PFSK-1 (cell line): Measurements from ENCODE around the gene BABAM2.

ENCODE experiments used
- FOXP2 ChIP-seq: optimal IDR thresholded peaks from 2 replicates; pipeline ENCODE3; 2011; ENCODE audit warnings: borderline replicate concordance, control low read depth, inconsistent platforms; ENCODE audit not compliant: insufficient read depth; ENCODE audit errors: extremely low read length, extremely low read depth
- POLR2AphosphoS5 ChIP-seq: IDR thresholded peaks from 2 replicates; pipeline ENCODE4 v1.6.1; 2012; ENCODE audit warnings: low read depth, mild to moderate bottlenecking, control low read depth, low read length, moderate library complexity
- REST ChIP-seq, 2 experiments: IDR thresholded peaks; 2 replicates each; pipeline versions ENCODE4 v1.6.1 to v1.8.0; 2011 to 2012; ENCODE audit warnings: low read depth in 2 of 2, low read length in 2 of 2, control low read depth in 1 of 2, inconsistent platforms in 1 of 2, mild to moderate bottlenecking in 1 of 2, moderate library complexity in 1 of 2; ENCODE audit not compliant: insufficient read depth in 1 of 2
- SIN3A ChIP-seq: IDR thresholded peaks from 2 replicates; pipeline ENCODE4 v1.6.1; 2012; ENCODE audit warnings: mild to moderate bottlenecking, low read length, moderate library complexity, borderline replicate concordance; ENCODE audit not compliant: insufficient read depth
- TAF1 ChIP-seq: IDR thresholded peaks from 2 replicates; pipeline ENCODE4 v1.6.1; 2012; ENCODE audit warnings: low read length, control low read depth, borderline replicate concordance; ENCODE audit not compliant: insufficient read depth

GRCh38 chr2:28161466-28161865 is 270.9 kb downstream of the BABAM2 start:
- TF ChIP-seq POLR2AphosphoS5 (no peak), REST (IDR thresholded peaks at IDR 0.05; ENCODE audit: insufficient read depth in 1 of 2, low read depth in 2 of 2, low read length in 2 of 2) (no peak), SIN3A (no peak), TAF1 (no peak), FOXP2 (no peak)
